VCaP (cell line): ENCODE measurements around the gene EPB41L4B.

Source experiments
- H3K27ac ChIP-seq: fragments of 450-650 bp; 2 replicates; pipeline ENCODE4 v1.5.1; 2017
- TF ChIP-seq, protein P1 (sequence below): fragments of 450-650 bp; conservative IDR thresholded peaks from 2 replicates; pipeline ENCODE4 v1.5.1; 2017; ENCODE audit warnings: mild to moderate bottlenecking, moderate library complexity

Gene EPB41L4B

DNA sequence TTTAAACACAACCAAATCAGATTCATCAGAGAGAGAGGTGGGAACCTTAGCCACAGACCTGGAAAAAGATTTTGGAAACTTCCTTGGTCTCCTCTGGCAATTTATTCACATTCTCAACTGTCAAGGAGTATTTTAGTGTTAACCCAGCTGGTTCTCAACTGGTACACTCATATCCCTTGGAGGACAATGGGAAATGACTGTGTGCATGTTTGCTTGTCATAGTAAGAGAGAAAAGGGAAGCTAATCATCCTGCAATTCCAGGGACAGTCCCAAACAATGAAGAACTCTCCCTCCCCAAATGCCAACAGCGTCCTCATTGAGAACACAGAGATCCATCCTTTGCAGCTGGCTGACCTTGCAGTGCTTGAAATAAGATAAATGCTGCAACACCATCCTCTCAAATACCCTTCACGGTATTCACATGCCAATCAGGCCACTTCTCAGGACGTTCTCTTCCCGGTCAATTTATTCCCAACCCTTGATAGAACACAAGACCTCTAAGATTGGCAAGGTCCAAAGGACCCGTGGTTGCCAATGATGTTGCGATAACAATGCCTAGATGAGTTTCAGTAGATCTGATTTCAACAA lies 75.5 kb downstream of the EPB41L4B start:
- peak overlapping the region; percentile 21; the same call in 1 of the 2 replicates for H3K27ac ChIP-seq
- TF ChIP-seq, protein P1, sequence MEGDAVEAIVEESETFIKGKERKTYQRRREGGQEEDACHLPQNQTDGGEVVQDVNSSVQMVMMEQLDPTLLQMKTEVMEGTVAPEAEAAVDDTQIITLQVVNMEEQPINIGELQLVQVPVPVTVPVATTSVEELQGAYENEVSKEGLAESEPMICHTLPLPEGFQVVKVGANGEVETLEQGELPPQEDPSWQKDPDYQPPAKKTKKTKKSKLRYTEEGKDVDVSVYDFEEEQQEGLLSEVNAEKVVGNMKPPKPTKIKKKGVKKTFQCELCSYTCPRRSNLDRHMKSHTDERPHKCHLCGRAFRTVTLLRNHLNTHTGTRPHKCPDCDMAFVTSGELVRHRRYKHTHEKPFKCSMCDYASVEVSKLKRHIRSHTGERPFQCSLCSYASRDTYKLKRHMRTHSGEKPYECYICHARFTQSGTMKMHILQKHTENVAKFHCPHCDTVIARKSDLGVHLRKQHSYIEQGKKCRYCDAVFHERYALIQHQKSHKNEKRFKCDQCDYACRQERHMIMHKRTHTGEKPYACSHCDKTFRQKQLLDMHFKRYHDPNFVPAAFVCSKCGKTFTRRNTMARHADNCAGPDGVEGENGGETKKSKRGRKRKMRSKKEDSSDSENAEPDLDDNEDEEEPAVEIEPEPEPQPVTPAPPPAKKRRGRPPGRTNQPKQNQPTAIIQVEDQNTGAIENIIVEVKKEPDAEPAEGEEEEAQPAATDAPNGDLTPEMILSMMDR: no peak

DNA sequence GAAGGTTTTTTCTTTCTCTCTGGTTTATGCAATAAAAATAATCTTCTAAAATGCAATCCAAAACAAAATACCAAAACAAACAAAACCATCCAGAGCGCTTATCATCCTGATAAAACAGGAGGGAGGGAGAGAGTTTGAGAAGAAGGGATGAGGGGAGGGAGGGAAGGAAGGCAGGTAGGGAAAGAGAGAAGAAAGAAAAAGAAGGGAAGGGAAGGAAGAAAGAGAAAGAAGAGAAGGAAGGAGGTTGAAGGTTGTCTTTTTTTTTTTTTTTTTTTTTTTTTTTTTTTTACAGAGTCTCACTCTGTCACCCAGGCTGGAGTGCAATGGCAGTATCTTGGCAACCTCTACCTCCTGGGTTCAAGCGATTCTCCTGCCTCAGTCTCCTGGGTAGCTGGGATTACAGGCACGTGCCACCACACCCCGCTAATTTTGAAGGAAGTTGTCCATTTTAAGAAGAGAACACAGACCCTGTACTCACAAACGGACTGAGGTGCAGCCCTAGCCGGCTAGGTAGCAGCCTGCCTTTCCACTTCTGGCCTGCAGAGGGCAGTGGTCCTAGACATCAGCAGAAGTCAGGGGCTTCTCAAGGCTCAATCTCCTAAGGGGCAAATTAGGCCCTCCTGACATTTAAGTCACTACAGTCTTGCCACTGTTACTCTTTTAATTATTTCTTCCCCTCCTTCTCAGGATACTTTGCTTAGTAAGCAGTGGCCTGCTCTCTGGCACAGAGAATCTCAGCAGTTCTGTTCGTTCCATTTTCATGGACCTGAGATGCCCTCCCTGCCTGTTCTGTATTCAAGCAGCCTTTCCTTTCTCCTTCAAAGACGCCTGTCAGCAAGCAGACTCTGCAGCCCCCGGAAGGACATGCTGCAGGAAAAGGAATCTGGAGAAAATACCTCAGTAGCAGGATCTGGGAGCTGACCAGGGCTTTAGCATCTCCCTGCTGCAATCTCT lies 76.4 kb downstream of the EPB41L4B start:
- TF ChIP-seq, protein P1: peak; percentile 99
- peak overlapping the region; percentile 21; the same call in 1 of the 2 replicates for H3K27ac ChIP-seq

DNA sequence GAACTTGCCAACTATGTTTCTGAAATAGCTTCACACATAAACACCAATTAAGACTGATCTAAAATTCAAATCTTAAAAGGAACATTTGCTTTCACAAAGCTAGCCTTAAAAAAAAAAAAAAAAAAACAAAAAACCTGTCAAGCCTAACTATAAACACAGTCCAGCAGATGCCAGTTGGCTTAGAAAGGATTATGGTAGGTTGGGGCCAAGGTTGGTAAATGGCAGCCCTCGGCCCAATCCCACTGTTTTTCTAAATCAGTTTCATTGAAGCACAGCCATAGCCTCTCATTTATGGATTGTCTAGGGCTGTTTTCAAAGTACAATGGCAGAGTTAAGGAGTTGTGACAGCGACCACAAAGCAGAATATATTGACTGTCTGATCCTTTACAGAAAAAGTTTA lies 78.1 kb downstream of the EPB41L4B start:
- H3K27ac ChIP-seq: peak overlapping the region; percentile 64
- TF ChIP-seq, protein P1: no peak

DNA sequence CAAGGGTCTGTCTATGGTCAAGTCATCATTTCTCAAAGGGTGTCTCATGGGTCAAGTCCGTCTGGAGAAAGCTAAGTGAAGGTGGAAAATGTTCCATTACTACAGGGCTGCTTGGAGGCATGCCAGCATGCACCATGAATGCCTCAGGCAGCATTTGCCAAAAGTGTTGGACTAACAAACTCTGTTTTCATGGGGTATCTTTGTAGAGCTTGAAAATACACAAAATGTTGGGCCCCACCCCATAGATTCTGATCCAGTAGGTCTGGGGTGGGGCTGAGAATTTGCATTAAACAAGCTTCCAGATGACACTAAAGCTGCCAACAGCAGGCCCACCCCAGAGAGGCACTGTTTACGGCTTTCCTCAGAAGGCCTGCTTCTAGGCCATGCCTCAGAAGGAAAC lies 78.8 kb downstream of the EPB41L4B start:
- TF ChIP-seq, protein P1: no peak
- H3K27ac ChIP-seq: peak overlapping the region; percentile 64

DNA sequence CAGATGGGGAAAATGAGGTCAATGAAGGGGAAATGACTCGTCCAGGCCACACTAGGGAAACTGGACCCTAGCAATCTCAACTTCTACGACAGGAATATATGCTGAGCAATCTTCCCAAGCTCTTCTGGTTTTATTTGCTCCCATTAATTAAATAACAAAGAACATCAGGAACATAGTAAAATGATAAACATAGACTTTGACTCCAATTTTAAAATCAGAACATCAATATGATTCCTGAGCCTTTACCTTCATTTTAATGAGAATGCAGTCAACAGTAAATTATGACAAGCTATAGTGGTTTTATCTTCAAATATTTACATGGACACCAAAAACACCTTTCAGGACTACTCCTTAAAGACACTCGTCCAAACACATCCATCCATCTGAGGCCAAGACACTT lies 79.7 kb downstream of the EPB41L4B start:
- TF ChIP-seq, protein P1: no peak
- peak overlapping the region; percentile 64 for H3K27ac ChIP-seq

GRCh38 chr9:109239240-109239639 lies 81.6 kb downstream of the EPB41L4B start:
- H3K27ac ChIP-seq: no peak overlapping the region
- TF ChIP-seq, protein P1: no peak

- TF ChIP-seq, protein P1: no peak
- no peak overlapping the region for H3K27ac ChIP-seq
Measured at GRCh38 chr9:109238655-109239054, 82.2 kb downstream of the EPB41L4B start.
